ENCODE results near the gene TIMM8B.
"Not testable (repeated sequence)": the region's sequence is repeated elsewhere in the genome, so short reads cannot be mapped to it uniquely, and the experiment has no call there.

The TIMM8B gene, protein sequence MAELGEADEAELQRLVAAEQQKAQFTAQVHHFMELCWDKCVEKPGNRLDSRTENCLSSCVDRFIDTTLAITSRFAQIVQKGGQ

DNA sequence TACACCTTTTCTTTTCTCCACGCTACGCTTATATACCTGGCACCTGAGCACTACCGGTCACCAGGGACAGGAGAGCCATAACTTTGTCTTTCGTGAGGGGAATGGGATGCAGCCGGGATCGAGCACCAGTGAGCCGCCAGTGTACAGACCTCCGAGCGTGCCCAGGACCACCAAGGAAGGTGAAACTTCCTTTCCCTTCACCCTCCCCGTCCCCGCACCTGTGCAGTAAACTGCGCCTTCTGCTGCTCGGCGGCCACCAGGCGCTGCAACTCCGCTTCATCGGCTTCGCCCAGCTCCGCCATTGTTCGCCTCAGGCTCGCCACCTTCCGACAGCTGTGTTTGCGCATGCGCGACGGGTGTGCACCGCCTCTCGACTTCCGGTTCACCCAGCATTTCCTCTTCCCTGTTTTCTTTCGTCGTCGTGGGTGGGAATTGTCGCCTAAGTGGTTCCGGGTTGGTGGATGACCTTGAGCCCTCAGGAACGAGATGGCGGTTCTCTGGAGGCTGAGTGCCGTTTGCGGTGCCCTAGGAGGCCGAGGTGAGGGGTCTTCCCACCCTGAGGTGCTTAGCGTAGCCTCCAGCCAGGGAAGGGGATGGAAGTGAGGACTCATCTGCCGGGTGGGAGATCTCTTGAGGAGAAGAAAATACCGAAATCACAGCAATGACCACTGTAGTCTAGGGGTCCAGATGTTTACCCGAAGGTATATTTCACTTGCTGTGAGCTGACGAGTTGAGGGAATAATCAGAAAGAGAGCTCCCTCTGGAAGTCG is at the start of gene TIMM8B, which contains the start of gene SDHD:
Gene TIMM8B (minus strand): TSS at position 335 of the 770 bp plus-strand sequence. CDS start 33 bp downstream, at position 302.
Gene SDHD (plus strand): TSS at position 452 of the 770 bp plus-strand sequence. CDS start 35 bp downstream, at position 487.
- DNase-seq (ENCODE audit: low read depth in 2 of 2), result peak; percentile 91

DNA sequence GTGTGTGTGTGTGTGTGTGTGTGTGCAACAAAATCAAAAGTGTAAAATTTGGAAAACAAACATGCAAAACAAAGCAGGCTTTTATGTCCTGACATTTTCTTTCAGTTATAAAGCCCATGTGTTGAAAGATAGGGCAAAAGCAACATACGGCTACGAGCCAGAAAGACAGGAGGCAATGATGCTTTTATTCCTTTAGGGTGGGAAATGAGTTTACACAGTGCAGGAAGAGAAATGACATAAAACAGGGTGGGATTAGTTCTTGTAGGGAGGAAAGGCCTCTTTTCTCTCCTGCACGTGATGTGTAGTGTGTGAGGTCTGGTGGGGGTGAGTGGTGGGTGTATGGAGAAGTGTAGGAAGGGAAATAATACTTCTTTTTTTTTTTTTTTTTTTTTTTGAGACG is 47.9 kb upstream of the TIMM8B start:
- no peak for DNase-seq (ENCODE audit: low read depth in 2 of 2)

DNA sequence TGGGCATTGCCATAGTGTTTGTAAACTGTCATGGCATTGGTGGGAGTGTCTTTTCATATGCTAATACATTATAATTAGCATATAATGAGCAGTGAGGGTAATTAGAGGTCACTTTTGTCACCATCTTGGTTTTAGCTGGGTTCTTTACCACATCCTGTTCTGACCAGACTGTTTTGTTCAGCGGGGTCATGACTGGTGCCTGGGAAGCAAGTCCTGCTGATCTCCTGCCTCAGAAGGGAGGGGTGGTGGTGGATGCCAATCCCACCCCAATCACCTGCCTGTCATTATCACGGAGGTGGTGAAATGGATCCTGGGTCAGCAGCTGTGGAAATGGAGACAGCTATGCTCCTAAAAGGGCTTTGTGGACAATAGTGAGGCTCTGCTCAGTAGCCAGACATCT is 46.2 kb upstream of the TIMM8B start:
- DNase-seq (ENCODE audit: low read depth in 2 of 2), result no peak

DNA sequence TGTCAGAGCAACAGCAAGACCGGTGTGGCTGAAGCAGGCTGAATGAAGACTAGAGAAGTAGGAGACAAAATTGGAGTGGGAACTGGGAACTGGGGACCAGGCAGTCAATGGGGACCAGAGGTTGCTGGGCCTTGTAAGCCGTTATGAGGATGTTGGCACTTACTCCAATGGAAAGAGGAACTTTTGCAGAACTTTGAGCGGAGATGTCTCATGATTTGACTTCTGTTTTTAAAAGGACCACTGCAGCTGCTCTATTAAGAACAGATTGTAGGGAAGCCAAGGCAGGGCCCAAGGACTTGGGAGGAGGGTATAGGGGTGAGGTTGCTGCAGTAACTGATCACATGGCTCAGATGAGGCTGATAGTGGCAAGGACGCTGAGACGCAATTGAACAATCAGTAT is 43.1 kb upstream of the TIMM8B start:
- DNase-seq (ENCODE audit: low read depth in 2 of 2), result no peak

DNA sequence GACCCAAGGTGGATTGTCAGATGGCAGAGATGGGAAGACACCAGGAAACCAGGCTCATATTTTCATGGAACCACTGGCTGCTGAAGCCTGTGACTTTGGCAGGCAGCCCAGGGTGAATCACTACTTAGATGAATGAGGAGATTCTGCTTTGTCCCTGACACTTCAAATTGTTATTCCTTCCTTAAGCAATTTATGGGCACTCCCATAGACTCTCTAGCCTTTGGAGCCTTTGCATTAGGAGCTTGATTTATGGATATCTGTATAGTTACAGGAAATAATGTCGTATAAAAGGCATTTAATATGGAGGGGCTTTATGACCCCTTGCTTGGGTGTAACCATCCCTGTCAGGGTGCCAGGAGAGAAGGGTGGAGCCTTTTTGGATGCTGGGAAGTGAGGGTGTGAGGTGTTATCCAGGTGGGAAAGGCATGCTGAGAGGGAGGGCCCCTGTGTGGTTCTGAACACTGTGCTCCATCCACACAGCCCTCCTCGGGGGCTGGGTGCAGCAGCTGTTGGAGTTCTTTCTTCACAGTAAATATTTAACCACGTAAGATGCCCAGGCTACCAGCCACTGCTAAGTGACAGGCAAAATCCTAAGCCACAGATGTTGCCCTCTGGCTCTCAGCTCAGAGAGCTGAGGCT is 42.0 kb upstream of the TIMM8B start:
- no peak for DNase-seq (ENCODE audit: low read depth in 2 of 2)

DNA sequence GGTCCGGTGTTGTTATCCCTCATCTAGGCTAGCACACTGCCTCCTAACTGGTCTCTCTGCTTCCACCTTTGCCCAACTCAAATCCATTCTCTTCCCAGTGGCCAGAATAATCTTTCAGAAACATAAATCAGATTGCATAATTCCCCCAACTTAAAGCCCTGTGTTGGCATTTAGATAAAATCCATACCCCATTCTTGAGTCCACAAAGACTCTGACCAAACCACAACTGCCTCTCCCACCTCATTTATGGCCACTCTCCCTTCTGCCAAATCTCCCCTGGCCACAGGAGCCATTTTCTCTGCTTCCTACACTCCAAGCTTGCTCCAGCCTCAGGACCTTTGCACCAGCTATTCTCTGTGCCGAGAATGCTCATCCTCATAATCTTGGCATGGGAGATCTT is 40.5 kb upstream of the TIMM8B start:
- no peak for DNase-seq (ENCODE audit: low read depth in 2 of 2)

DNA sequence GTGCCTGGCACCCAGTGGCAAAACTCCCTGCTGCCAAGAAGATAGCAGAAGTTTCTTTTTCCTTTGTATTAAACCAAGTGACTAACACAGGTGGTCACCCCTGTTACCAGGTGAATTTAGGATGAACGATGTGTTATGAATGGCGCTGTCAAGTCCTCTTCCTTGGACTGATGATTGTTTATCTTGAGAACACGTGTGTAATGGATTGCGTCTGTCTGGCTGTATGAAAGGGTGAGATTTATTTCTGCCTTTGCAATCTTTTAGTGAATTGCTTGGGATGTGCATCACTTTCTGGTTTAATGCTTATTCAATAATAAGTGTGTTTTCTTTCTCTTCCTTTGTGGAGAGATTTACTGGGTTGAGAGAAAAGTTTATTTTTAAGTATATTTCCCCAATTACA is 36.6 kb upstream of the TIMM8B start:
- no peak for DNase-seq (ENCODE audit: low read depth in 2 of 2)

DNA sequence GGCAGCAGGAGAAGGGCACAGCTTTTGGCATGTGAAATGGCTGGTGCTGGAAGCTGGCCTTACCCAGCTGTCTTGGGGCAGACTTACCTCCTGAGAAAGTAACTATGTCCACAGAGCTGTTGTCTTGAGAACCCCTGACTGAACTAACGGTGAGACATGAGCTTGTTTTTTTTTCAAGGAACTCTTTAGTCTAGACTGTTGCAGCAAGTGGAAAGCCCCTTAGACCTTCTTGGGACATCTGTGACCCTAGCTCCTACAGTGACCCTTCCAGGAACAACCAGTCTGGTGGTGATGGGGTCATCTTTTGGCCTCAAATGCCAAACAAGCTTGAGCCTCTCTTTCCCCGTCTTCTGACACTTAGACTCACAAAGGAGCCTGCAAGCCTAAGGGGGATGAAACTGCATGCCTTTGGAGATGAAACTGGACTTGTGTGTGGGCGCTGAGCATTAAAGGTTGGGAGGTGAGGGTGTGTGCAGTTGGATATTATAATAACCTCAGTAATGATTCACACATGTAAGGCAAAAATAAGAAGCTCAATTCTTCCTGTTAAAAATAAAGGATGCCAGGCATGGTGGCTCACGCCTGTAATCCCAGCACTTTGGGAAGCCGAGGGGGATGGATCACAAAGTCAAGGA is 35.5 kb upstream of the TIMM8B start:
- no peak for DNase-seq (ENCODE audit: low read depth in 2 of 2)

DNA sequence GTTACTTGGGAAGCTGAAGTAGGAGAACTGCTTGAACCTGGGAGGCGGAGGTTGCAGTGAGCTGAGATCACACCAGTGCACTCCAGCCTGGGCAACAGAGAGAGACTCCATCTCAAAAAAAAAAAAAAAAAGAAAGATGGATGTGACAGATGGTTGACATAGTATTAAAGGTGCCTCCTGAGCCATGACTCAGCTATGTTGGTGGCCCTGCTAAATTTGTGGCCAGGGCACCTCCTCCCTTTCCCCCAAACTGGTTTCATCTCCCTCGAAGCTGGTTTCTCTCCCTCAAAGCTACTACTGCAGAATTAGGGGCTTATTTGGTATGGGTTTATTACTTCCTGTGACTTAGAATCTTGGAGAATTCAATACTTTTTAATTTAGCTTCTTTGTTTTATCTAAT is 31.6 kb upstream of the TIMM8B start:
- DNase-seq (ENCODE audit: low read depth in 2 of 2), result peak in 1 of 2 donors; percentile 7

DNA sequence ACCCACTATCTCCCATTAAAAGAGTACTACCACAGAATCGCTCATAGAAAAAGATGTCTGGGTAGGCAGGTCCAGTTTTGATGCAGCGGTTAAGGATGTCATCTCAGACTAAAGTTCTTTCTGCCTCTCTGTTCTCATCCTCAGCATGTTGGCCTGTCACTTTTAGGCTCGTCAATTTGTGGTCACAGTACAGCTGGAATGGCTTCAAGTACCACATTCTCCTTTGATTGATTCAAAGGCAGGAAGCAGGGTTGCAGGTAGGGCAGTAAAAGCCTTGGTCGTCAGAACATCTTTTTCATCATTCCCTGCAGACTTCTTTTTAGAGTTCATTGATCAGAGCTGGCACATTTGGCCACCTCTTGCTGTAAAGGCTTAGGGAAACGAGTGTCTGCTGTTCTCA is 28.8 kb upstream of the TIMM8B start:
- DNase-seq (ENCODE audit: low read depth in 2 of 2), result no peak

DNA sequence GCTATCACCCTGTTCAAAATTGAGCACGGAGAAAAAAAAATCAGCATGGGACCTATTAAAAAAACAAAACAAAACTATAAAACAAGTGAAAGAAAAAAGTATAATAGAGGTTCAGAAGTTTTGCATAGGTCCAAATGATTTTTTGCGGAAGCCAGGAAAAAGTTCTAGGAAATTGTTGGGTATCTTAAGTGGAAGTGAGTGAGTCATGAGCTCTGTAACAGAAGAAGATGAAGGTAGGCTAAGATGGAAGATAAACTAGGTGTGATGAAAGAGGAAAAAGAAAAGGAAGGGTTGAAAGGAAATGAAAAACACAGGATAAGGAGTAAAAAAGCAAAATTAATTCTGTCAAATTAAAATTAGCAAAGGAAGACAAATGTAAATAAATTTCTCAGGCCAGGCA is 27.9 kb upstream of the TIMM8B start:
- no peak for DNase-seq (ENCODE audit: low read depth in 2 of 2)

DNA sequence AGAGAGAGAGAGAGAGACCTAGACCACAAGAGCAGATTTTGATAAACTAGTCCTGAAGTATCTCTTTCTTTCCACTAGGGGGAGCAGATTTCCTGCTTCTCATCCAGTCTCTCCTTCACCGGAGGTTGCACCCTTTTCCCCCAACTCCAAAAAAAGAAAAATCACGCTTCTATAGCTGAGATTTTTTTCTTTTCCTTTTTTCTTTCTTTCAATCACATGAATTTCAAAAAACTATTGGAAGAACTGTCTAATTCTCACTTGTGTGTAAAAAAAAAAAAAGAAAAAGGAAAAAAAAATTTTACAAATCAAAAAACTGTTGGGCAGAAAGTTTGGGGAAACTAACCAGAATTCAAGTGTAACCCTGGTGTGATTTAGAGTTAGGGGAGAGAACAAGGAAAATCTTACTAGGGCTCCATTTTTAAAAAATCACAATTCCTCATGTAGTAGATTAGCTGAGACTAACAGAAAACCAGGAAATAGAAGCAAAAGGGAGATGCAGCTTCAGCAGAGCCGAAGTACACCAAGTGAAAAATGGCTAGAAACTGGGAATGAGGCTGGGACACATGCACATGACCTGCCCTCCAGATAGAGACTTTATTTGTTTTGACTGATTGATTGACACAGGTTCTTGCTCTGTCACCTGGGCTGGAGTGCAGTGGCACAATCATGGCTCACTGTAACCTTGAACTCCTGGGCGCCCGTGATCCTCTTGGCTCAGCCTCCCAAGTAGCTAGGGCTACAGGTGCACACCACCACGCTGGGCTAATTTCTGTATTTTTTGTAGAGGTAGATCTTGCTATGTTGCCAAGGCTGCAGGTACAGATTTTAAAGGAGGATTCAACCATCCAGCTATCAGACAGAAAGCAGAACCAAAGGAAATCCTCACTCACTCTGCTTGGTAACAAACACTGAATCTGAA is 27.2 kb upstream of the TIMM8B start:
- no peak for DNase-seq (ENCODE audit: low read depth in 2 of 2)

DNA sequence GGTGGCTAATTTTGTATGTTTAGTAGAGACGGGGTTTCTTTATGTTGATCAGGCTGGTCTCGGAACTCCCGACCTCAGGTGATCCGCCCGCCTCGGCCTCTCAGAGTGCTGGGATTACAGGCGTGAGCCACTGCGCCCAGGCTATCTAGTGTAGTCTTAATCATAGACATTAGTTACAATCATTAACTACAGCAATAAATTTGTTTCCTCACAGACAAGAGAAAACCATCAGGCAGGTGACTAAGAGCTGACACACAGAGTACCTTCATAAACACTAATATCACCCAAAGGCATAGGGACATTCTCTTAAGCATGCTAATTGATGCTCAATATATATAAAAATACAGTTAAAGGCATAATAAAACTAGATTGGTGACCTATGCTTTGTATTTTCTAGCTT is 19.5 kb upstream of the TIMM8B start:
- DNase-seq (ENCODE audit: low read depth in 2 of 2), result no peak

DNA sequence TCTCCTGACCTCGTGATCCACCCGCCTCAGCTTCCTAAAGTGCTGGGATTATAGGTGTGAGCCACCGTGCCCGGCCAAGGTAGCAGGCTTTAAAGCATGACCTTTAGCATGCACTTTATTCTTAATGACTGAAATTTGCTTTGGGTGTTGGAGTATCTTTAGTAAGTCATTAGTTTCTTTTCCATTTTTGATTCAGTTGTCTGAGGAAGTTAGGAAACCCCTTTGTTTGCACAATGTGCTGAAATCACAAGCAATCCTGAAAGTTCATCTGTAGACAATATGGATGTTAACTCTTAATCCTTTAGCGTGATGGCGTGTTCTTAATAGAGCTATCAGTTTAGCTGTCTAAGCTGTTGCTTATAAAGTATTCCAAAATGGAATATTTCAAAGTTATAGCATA is 16.9 kb upstream of the TIMM8B start:
- DNase-seq (ENCODE audit: low read depth in 2 of 2), result no peak

DNA sequence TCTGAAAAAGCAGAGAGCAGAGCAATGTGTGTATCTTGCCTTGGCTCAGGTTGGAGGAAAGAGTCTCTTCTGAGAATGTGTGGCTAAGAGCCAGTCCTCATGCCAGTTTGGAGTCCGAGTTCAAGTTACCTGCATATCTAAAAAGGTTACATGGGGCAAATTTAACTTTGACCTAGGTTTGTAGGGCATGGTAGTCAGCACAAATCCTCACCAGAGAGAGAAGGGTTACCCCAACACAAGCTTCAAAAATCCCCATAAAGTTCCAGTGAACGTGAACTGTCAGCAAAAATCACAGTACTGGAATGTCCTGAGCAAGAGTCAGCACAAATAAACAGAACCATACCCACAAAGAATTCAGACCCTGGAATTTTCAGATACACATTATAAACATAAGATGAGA is 13.9 kb upstream of the TIMM8B start:
- no peak for DNase-seq (ENCODE audit: low read depth in 2 of 2)

DNA sequence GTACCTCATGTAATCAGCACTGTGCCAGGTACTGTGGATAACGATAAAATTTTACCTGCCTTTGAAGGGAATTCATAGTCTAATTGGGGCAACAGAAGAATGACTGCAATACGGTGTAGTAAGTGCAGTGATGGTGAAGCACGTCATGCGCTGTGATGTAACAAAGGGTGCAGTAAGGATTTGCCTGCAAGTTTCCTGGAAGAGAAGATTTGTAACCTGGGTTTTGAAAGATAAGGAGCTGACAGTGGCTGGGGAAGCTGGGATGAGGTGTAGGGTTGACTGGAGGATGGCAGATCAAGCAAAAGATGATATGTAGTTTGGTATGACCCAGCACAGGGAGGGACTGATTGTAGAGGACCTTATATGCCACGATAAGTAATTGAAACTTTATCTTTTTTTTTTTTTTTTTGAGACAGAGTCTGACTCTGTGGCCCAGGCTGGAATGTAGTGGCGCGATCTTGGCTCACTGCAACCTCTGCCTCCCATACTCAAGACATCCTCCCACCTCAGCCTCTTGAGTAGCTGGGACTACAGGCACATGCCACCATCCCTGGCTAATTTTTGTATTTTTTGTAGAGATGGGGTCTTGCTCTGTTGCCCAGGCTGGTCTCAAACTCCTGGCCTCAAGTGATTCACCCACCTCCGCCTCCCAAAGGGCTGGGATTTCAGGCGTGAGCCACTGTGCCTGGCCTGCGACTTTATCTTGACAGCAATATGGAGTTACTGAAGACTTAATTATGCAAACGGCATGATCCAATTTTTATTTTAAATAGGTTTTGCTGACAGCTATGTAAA is 11.4 kb upstream of the TIMM8B start:
- DNase-seq (ENCODE audit: low read depth in 2 of 2), result no peak

DNA sequence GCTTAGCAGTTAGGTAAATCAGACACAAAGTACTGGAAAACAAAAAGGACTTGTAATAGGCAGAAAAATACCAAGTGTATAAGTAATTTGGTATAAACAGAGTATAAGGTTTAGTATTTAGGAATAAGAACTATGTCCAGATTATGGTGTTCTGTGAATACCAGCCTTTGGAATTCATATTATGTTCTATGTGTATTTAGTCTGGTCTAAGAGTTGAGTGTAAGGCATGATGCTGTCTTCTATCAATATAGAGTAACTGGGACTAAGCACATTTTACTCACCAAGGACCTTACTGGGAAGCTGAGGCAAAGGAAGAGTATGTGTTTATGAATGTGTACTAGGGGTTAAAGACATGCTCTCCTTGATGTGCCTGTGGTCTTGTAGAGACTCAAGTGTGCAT is 9.6 kb upstream of the TIMM8B start:
- no peak for DNase-seq (ENCODE audit: low read depth in 2 of 2)

DNA sequence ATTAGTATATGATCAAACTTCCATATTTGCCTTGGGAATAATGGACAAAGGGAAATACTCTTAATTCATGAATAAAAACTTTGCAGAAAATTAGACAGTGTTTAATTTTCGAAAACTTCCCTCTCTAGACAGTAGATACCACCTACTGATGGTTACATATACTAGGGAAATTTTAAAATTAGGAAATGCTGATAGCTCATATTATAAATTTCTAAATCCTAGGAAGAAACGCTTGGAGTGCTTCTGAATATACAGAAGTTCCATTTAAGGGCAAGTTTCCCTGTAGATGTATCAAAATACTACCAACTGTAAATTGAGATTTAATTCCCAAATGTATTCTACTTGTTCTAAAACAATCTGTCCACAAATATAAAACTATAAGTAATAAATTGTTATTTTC is 8.7 kb upstream of the TIMM8B start:
- not testable (repeated sequence) for DNase-seq (ENCODE audit: low read depth in 2 of 2)

DNA sequence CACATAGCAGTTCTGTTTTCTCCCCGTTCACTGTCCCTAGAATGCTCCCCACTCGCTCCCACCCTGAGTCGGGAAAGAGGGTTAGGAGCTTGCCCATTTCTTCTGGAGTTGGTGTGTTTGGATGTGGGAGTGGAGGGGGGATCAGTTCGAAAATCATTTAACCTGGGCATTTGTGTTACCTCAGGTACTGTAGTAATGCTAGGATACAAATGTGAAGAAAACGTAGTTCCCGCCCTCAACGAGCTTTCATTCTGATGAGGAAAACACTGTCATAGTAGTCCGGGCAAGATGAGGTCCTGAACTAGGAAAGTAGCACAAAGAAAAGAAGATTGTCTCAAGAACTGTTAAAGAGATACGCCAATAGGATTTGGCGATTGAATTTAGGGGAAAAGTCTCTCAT is 656 bp upstream of the TIMM8B start:
- no peak for DNase-seq (ENCODE audit: low read depth in 2 of 2)

DNA sequence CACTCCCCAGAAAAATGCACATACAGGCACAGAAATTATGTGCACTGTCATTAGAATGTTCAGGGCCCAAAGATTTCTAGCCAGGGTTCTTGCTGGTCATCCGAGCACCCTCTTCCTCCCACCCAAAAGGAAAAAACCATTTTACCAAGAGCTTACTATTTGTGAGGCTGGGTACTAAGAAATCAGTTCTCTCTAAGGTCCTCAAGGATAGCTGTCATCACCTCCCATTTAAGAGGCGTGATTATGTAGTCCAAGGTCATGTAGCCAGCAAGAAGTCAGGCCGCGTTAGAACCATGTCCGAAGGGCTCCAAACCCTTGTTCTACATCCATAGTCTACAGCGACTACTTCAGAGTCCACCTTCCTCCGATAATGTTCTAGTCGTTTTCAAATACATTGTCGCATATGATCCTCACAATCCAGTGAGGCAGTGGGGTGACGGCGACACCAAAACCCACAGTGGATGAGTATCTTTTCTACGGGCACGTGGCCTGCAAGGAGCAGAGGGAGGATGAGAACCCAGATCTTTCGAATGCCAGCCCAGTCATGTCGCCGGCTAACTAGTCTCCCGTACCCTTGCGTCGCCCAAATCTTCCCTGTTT is 634 bp downstream of the TIMM8B start:
- peak in 1 of 2 donors; percentile 17 for DNase-seq (ENCODE audit: low read depth in 2 of 2)
